NCI-H69 (cell line): ENCODE measurements around the gene GLI2.

Source experiments
- DNase-seq: peaks from one replicate; lab custom pipeline; 2025; lab: John Stamatoyannopoulos, UW

The GLI2 gene

DNA sequence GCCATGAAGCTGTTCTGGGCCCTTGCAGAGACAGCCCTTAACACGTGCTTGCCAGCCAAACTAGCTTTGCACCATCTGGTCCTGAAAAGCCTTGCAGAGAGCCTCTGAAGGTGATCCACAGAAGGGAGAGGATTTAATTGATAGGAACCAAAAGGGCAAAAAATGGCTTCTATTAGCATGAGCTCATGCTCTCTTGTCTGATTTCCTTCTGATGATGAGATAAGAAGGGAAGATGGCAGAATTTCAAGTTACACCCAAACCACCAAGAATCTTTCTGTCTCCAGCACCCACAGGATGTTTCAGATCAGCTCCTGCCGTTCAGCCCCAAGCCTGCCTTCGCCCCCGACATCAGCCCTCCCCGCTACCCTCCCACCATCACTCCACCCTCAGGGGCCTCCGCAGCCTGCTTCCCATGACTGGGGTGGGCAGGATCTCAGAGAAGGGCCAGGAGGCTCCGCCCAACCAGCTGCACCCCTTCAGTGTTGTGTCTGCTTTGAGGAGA is 23.4 kb upstream of the GLI2 start:
- DNase-seq, result peak; percentile 63

DNA sequence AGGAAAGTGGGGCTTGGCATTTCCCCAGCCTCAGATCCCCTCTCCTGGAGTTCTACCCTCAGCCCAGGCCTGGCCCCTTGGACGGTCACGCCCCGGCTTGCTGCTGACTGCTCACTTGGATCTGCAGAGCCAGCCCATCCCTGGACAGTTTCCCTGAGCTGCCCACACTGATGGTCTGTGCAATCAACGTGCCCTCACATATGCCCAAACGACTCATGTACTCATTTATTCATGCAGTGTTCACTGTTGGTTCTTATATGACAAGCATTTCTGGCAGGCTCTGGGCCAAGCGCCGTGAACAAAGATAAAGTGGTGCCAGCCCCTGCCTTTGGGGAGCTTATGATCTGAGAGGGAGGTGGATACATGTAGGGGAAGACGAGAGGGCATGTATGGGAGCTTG is 20.3 kb upstream of the GLI2 start:
- DNase-seq, result no peak

DNA sequence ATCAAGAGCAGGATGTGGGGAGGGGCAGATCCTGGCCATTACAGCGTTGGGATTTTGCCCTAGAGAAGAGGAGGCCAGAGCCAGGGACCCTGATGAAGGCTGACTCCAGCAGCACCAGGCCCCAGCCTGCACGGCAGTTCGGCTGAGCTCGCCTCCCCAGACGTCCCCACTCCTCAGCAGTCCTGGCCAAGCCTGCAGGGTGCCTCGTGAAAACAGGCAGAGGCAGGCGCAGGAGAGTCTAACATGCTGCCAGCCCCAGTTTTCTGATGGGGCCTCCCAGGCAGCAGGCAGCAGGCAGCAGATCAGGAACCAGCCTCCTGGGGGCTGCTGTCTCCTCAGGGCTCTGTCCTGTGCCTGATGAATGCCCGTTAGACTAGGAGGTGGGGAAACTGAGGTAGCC is 19.7 kb upstream of the GLI2 start:
- DNase-seq, result no peak

DNA sequence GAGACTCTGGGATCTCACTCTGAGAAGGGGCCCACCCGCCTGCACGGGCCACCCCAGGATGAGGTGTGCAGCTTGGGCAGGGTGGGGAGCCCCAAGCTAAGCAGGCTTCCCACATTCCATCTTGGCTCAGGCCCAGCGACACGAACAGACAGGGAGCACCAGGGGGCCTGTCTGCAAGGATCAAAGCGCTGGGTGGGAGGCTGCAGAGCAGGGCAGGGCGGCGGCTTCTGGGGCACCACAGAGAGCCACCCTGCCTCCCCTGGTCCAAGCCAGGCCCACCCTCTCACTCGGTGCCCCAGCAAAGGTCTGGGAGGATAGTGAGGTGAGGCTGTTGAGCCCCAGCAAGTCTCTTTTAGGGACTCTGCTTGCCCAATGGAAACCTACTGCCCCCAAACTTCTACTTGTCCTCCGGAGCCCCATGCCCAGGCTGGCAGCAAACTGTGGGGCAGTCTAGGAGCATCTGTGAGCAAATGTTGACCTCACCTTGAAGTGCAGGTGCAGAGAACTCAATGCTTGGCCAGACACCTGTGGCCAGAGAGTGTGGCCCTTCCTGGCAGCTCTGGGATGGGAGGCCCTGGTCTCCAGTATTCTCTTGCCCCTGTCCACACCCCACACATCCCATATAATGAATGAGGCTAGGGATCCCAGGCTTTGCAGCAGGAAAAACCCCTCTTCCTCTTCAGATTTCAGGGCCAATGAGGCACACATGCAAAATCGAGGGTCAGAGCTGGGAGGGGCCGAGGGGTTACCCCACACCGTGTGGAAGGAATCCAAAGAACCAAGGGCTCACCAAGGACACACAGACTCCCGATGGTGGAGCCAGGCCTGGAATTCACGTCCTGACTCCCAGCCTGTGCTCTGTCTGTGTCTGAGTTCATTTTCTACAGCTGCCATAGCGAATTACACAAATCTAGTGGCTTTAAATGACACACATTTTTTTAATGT is 18.8 kb upstream of the GLI2 start:
- no peak for DNase-seq

DNA sequence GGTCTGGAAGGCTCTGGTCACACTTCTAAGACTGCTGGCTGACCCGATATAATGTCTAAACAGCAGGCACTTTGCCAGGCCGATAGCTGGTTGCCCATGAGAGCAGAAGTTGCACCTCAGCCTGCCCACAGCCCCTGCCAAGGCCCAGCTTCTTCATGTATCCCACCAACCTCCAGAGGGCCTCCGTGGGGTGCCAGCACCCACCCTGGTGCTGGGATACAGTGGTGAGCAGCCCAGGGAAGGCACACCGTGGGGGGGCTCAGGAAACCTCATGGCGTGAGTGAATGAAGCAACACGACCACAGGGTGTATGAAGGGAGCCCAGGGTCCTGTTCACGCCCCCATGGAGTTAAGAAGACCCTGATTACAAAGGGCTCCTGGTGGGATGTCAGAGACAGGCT is 16.2 kb upstream of the GLI2 start:
- no peak for DNase-seq

DNA sequence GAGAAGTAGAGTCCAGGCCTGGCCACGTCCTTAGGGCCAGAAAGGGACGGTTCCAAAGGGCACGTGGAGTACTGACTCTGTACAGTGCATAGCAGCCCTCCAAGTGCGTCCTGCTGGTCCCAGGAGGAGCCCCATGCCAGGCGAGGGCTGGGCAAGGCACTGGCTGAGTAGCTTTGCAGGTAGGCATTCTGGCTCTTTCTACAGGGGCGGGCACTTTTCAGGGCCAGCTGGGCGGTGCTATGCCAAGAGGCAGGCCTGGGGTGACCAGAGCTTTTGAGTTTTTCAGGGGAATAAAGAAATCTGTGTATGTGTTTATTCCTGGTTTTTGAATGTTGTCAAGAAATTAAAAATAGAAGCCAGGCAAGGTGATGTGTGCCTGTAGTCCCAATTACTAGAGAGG is 15.4 kb upstream of the GLI2 start:
- no peak for DNase-seq

DNA sequence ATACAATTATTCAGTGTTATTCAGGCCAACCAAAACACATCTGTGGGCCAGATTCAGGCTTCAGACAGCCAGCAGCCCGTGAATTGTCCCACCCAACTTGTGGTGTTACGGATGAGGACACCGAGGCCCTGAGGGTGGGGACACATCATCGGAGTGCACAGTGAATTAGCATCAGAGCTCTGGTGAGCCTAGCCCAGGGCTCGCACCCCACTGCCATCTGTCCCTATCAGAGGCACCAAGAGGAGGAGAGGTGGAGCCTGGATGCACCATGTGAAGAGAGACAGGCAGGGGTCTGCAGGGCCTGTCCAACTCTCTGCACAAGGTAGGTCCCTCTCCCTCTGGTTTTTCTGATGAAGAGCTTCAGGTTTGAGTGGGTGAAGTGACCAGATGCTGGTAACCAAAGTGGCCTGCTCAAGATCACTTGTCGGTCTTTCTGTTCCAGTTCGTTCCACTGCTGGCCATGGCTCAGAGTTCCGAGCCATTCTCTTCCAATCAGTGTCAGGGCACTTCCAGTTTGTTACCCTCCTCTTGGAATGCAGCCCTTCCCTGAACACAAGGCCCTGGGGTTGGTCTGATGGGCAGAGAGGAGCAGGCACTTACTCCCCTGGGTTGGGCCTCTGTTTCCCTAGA is 14.8 kb upstream of the GLI2 start:
- DNase-seq, result no peak

DNA sequence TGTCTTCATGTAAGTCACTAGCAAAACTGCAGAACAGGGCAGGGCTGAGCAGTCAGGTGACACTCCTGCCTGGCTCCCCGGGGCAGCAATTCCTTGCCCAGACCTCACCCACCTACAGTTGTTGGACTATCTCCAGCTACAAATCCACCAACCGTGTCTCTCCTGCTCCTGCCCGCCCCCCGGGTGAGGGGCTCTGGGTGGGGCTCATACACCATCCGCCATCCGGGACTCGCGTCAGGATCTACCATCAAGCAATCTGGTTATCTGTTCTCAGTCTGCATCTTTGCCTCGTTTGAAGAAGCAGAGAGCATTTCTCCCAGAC is 13.5 kb upstream of the GLI2 start:
- DNase-seq, result peak; percentile 51

DNA sequence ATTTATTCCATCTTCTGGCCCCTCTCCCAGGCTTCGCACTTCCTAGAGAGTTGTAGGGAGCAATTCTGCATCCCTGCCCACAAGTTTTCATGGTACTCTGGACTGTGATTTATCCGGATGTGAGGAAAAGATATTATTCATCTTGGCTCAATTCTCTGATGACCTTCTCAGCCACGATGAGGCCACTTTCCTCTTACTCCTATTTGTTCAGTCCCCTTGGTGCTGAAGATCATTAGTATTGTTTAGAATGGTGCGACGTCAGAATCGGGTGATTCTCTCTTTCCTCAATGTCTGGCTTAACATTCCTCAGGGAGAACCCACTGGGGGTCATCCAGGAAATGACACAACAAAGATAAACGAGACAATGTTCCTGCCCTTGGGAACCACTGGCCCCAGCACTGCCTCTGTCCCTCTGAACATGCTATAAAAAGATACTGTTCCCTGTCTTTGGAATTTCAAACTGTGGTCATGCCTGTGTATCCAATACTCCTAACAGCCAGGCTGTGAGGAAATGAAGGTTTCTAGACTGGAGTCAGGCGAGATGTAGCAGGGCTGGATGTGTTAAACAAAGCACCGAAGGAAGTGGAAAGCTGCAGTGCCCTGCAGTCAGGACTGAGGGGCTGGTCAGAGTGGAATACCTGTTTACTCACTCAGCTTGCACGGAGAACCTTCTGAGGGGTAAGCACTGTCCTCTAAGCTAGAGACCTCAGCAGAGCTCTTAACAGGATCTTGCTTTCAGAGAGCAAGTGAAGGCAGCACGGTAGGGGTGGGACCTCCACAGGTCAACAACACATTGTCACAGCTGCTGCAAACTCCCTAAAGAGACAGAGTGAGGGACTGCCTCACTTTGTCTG is 12.9 kb upstream of the GLI2 start:
- peak; percentile 24 for DNase-seq

DNA sequence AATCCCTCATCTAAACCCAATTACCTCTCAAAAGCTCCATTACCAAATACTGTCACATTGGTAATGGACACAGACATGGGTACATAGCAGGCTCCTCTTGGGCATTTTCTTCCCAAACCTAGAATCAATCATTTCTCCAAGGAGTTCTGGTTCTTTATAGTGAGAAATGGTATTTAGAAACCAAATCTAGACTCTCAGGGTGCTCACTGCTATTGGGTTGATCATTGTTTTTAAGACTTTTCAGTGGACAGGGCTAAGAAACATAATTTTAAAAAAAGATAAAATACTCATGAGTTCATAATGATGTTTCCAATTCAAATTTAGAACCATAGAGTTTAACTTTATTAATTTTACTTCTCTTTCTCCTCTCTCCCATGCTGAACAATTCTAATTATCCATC is 9.4 kb upstream of the GLI2 start:
- no peak for DNase-seq

DNA sequence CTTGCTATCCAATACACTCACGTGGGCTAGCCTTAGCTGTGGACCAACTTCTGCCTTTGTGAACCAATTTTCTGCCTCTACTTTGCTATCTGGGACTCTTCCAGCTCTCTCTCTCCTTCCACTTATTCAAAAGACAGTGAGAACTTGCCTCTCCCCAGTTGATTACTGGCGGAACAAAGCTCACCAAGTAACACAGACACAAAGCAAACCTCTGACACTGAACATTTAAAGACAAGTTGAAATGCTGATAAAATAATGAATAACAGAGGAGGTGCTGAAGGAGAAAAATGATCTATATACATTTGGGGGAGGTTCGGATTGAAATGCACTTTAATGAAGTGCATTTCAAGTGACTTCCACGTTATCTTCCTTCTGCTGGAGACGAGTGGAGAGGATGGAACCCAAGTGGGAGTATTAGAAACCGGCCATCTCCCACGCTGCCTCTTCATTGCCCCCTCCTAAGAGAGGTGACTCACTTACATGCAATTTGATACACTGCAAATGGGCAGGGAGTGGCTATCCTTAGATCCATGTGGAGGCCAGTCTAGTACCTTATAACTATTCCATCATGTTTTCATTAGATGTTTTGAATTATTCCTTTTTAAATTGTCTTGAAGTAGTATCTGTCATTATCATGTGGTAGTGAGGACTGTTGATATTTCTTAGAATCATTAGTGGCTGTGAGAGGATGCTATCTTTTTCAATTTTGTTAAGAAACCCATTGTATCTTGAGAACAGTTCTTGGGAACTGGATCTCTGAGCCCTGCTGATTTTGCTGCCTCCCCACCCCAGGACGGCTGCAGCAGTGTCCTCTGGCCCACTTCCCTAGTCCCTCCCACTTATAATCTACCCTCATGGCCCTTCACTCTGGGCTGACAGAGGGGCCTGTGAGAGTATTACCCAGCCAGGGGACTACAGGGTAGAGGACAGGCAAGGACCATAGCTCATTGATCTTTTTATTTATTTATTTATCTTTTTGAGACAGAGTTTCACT is 6.0 kb upstream of the GLI2 start:
- DNase-seq, result peak; percentile 5

DNA sequence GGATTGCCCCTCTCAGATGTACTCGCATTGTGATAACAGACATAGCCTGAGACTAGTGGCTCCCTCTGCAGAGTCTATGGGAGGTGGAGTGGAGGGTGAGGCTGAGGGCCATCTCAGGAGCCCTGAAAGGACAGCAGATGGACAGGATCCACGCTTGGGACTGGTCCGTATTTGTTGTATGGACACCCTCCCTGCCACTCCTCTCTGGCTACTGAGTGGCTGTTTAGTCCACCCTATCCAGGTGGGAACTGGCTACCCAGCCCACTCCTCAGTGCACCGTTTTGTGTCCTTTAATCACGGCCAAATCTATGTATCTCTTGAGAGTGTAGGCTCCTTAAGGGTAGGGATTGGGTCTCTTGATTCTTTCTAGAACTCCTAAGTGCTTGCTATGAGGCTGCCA is 4.5 kb upstream of the GLI2 start:
- DNase-seq, result no peak

DNA sequence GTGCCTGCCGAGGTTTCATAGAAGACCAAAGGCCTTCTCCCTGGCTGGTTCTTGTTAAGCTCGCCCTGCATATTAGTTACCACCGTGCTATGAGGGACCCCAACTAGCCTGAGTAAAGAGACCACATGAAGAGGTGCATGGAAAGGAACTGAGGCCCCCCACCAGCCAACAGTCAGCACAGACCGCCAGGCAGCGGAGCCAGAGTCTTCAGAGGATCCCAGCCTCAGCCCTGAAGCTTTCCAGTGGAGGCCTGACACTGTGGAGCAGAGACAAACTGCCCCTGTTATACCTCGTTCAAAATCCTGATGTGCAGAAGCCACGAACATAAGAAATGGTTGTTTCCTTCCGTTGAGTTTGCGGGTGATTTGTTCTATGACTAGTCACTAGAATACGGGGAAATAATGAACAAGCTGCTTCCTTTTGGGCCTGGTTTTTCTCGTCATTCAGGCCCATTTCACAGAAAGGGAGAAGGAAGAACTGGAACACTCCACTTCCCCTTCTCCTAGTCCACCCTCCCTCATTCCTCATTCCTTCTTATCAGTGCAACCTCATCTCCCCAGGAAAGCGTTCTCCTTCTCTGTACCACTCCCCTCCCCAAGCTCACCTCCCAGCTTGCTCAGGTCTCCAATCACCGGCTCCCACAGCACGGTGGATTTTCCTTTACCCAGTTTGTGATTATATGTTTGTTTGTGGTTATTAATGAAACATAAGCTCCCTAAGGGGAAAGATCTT is 3.0 kb upstream of the GLI2 start:
- no peak for DNase-seq

DNA sequence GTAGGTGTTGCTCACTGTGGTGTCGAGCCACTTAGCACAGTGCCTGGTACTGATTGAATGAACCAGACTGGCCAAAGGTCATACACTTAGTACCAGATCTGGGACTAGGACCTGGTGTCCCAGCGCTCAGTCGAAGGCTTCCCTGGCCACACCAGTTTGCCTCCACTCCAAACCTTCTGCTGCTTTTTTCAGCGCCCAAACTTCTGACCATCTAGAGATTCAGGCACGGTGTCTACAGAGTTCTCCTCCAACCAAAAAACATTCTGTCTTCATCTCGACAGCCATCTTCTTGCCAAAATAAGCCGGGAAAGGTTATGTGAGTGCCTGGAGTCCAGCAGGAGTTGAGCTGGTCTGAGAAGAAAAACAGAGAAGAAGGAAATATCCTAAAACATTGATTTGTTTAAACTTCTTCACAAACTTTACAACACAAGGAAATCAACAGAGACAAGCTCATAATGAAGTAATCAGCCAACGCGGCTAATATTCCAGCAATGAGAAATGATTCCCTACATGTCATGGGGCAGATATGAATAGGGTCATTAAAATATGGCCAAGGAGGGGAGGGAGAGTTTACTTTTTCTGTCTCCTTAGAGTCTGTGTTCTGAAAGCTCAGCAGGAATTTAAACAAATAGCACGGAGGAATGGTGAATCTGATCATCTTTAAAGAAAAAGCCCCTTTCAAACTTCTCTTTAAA is 2.3 kb upstream of the GLI2 start:
- DNase-seq, result no peak

DNA sequence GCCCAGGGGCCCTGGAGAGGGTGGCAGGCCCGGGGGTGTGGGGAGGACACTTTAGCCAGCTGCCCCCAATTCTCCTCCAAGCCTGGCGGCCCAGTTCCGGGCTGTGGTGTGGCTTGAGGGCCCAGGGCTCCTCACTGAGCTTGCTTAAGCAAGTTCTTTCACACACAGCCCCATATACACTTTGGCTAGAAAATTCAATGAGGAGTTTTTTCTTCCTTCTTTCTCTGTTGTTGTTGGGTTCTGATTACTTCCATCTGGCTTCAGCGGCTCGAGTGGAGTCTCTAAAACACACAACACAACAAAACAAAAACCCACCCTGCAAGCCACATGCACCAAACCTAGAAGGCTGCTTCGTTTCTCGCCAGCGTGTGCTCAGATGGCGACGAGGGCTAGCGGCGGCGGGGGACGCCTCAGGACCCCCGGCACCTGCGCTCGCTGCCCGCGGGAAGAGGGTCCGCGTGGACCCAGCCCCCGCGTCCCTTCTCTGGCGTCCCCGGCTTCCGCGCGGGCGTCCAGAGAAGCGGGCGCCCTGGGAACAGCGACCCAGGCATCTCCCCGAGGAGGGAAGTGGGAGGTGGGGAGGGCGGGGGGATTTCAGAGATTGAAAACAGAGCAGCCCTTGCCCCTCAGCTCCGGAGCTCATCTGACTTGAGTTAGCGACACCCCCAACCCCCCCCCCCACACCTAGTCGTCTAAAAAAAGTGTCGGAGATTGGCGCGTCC is 577 bp upstream of the GLI2 start:
- DNase-seq, result no peak

DNA sequence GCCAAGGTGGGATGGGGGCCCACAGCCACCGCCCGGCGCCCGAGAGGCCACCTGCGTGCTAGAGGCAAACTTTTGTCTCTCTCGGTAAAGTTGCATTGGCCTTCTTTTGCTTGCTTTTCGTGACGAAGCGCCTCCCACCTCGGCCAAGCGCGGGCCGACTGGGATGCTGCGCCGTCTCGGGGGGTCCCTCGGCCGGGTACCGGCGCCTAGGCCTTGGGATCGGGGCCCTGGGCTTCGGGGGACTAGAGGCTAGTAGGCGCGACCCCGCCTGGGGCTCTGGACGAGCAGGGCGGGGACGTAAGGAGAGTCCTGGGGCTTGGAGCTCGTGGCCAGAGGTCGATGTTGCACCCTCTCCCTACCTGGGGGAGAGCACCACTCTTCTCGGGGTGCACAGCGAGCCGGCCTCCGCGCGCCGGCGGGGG is 545 bp downstream of the GLI2 start:
- peak; percentile 19 for DNase-seq

DNA sequence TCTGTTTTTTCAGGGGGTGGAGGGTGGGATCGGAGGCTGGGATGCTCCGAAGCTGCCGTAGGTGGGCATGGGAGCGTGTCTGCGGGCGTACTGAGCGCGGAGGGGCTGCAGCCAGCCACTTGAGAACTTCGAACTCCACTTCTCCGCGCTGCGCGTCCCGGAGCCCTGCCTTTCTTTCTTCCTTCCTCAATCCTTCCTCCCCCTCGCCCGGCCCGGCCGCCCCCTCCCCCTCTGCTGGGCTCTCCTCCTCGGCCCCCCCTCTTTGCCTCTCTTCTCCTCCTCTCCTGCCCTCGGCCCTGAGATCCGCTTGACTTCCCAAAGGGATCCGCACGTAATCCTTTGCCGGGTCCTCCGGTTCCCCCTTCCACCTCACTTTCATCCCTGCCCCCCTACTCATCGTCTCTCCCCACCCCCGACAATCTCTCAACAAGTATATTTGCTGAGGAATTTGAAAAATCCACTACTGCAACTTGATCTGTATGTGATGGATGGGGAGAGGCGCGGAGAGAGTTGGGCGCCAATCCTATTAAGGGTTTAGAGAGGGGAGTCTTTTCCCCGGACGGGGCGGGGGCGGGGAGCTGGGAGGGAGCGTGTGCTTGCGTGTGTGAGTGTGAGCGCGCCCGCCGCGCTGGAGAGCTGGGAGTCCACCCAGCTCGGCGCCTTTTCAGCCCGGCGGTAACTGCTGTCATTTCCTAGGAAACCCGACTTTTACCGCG is 1.1 kb downstream of the GLI2 start:
- DNase-seq, result peak; percentile 44

DNA sequence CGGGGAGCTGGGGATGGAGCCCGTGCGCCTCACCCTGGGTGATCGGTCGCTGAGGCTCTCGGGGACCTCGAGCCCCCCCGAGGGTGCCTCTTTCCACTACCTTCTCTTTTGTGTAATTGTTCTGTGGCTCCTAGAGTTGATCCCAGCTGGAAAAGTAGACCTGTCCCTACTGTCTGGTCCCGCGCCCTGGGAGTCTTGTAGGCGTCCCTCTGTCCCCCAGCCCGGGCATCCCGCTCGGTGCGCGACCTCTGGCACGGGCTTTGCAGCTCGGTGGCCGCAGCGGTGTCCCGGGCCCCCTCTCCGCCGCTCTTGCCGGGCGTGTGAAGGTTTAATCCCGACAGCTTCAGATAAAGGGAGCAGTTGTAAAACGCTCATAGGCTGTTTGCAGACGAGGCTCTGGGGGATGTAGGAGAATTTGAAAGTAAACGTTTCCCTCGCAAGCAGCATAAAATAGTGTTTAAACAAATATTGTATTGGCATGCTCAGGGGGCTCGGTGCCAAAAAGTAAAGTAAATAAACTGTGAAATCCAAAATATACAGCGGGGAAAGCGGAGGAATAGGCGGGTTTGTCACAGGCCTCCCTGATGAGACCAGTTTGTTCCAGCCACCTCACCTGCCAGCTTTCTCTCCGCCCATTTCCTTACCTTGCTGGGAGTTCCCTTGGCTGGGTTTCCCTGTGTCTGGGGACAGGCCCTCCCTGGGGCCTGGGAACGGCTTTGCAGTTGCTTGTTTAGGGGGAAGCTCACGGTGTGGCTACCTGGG is 1.9 kb downstream of the GLI2 start:
- peak; percentile 71 for DNase-seq
